HG03108 (cell line): ENCODE data around the gene WDR3.

ENCODE experiments used
- ATAC-seq: cut with Tn5 transposase; IDR thresholded peaks from one replicate; pipeline ENCODE4 v1.9.1; 2021; ENCODE audit warnings: moderate library complexity; ENCODE audit not compliant: unreplicated experiment

The WDR3 gene

GRCh38 chr1:117942293-117942692, 12.8 kb downstream of the WDR3 start:
- no peak for ATAC-seq

GRCh38 chr1:117952386-117952785, 22.8 kb downstream of the WDR3 start:
- no peak for ATAC-seq

- ATAC-seq = no peak
These were observed 29.8 kb downstream of the WDR3 start for GRCh38 chr1:117959364-117959763.

GRCh38 chr1:117964290-117965038, 34.9 kb downstream of the WDR3 start:
- no peak for ATAC-seq

- ATAC-seq = no peak
These were observed 37.9 kb downstream of the WDR3 start for GRCh38 chr1:117967477-117967876.

- no peak for ATAC-seq
These were observed 38.3 kb downstream of the WDR3 start for GRCh38 chr1:117967881-117968280.

- no peak for ATAC-seq
These were observed 40.7 kb downstream of the WDR3 start for GRCh38 chr1:117970252-117970651.

- no peak for ATAC-seq
These were observed 42.2 kb downstream of the WDR3 start for GRCh38 chr1:117971777-117972176.

- ATAC-seq = no peak
These were observed 46.8 kb downstream of the WDR3 start for GRCh38 chr1:117976381-117976780.

- ATAC-seq = no peak
These were observed 52.1 kb downstream of the WDR3 start for GRCh38 chr1:117981455-117982192.

- ATAC-seq = no peak
These were observed 55.7 kb downstream of the WDR3 start for GRCh38 chr1:117985239-117985638.

GRCh38 chr1:117985973-117986372, 56.4 kb downstream of the WDR3 start:
- ATAC-seq = no peak

GRCh38 chr1:118004312-118004711, 74.8 kb downstream of the WDR3 start:
- no peak for ATAC-seq

GRCh38 chr1:118007391-118007790, 77.9 kb downstream of the WDR3 start:
- no peak for ATAC-seq

- no peak for ATAC-seq
These were observed 78.5 kb downstream of the WDR3 start for GRCh38 chr1:118008011-118008410.

GRCh38 chr1:118012515-118013124, 83.1 kb downstream of the WDR3 start:
- no peak for ATAC-seq

GRCh38 chr1:118013336-118013735, 83.8 kb downstream of the WDR3 start:
- ATAC-seq = no peak

GRCh38 chr1:118013938-118014337, 84.4 kb downstream of the WDR3 start:
- no peak for ATAC-seq
